K562 (cell line): ENCODE data around the gene CREB3L1. TPM values are rescaled to one million over a fixed set of nuclear protein-coding genes. Genes with fewer than 3 reads are reported as not detected.

Source experiments
- ATAC-seq: fragments of 200-7000 bp; cut with Tn5 transposase; 3 replicates; pipeline ENCODE4 v1.9.1; 2020; ENCODE audit warnings: moderate library complexity
- BruUV-seq: library from RNA; stranded (reverse); fragments of 400-500 nt; replicated peaks from 2 replicates; lab custom pipeline; 2021; lab: Mats Ljungman, UMichigan
- CTCF ChIA-PET: fragments of 300-600 bp; formaldehyde crosslinking; extraction: SDS; loops from one replicate; lab custom pipeline; 2021; ENCODE audit warnings: low intra/inter-chr PET ratio; lab: Yijun Ruan, JAX
- POLR2A ChIA-PET: fragments of 300-600, 350-650 bp; sonication (Branson Sonifier 250); formaldehyde crosslinking; extraction: SDS; loops from one replicate; lab custom pipeline; 2021; ENCODE audit warnings: antibody characterized with exemption, inconsistent platforms; lab: Yijun Ruan, JAX
- DNase-seq, 4 experiments: peaks; one replicate each; pipeline versions ENCODE4 v3.0.0 to v3.0.0-alpha.2; 2011 to 2018; ENCODE audit warnings: low spot score in 3 of 4, mixed read lengths in 3 of 4; ENCODE audit errors: extremely low read depth in 1 of 4
- FAIRE-seq: peaks from 2 replicates; lab custom pipeline; 2011; peaks lifted over from hg19 to GRCh38; lab: Jason Lieb, UNC
- H2AFZ ChIP-seq: 2 replicates; pipeline ENCODE4 v1.6.0; 2011; ENCODE audit warnings: low read depth, low read length, control low read depth, inconsistent platforms
- H3K27ac ChIP-seq: fragments of 200-600 bp; 3 replicates; pipeline ENCODE4 v1.8.0; 2011; ENCODE audit warnings: low read depth, mild to moderate bottlenecking, control low read depth, inconsistent platforms, low read length, moderate library complexity, mixed read lengths; ENCODE audit errors: extremely low read depth
- H3K27me3 ChIP-seq, 2 experiments: fragments of 300-600 bp in 1 of 2; 2 replicates in 1 of 2; 3 replicates in 1 of 2; pipeline versions ENCODE4 v1.6.0 to v1.8.0; 2011; ENCODE audit warnings: inconsistent platforms in 2 of 2, low read length in 2 of 2, mild to moderate bottlenecking in 1 of 2, mixed read lengths in 1 of 2, moderate library complexity in 1 of 2; ENCODE audit not compliant: control insufficient read depth in 2 of 2, insufficient read depth in 2 of 2
- H3K36me3 ChIP-seq: fragments of 300-600 bp; 3 replicates; pipeline ENCODE4 v1.8.0; 2011; ENCODE audit warnings: mild to moderate bottlenecking, low read length, inconsistent platforms; ENCODE audit not compliant: control insufficient read depth, insufficient read depth
- H3K4me1 ChIP-seq, 2 experiments: fragments of 200-600 bp in 1 of 2; replicated peaks in 1 of 2; 2 replicates in 1 of 2; 3 replicates in 1 of 2; pipeline versions ENCODE4 v1.5.1 to v1.8.0; 2011; ENCODE audit warnings: inconsistent platforms in 2 of 2, low read length in 2 of 2, mild to moderate bottlenecking in 1 of 2, mixed read lengths in 1 of 2, moderate library complexity in 1 of 2; ENCODE audit not compliant: control insufficient read depth in 2 of 2, insufficient read depth in 2 of 2
- H3K4me2 ChIP-seq: 2 replicates; pipeline ENCODE4 v1.6.1; 2011; ENCODE audit warnings: low read length, control low read depth, inconsistent platforms, mixed read lengths; ENCODE audit not compliant: insufficient read depth
- H3K4me3 ChIP-seq: fragments of 200-600 bp; sonication (generic), shearing (Covaris generic); 2 replicates; pipeline ENCODE4 v1.5.1; 2016; ENCODE audit warnings: control low read depth, inconsistent platforms
- H3K79me2 ChIP-seq: fragments of 200-600 bp; 3 replicates; pipeline ENCODE4 v1.8.0; 2011; ENCODE audit warnings: low read length, inconsistent platforms; ENCODE audit not compliant: control insufficient read depth, insufficient read depth
- H3K9ac ChIP-seq, 2 experiments: 2 replicates each; pipeline versions ENCODE4 v1.6.0 to v1.6.1; 2011; ENCODE audit warnings: low read depth in 2 of 2, low read length in 2 of 2, control low read depth in 1 of 2, inconsistent platforms in 1 of 2, mild to moderate bottlenecking in 1 of 2, mixed read lengths in 1 of 2; ENCODE audit not compliant: insufficient read depth in 1 of 2
- H3K9me1 ChIP-seq: one replicate; pipeline ENCODE4 v1.6.0; 2011; ENCODE audit warnings: inconsistent platforms, mild to moderate bottlenecking, low read length, moderate library complexity; ENCODE audit not compliant: control insufficient read depth, insufficient read depth
- H3K9me3 ChIP-seq: replicated peaks from 2 replicates; pipeline ENCODE4 v1.5.1; 2011; ENCODE audit warnings: low read depth, low read length, inconsistent platforms; ENCODE audit not compliant: control insufficient read depth, insufficient read depth
- H4K20me1 ChIP-seq: replicated peaks from 2 replicates; pipeline ENCODE4 v1.6.1; 2011; ENCODE audit warnings: low read length, inconsistent platforms, mixed read lengths; ENCODE audit not compliant: control insufficient read depth, insufficient read depth
- ATF3 ChIP-seq, 2 experiments: fragments of 450-650 bp in 1 of 2; sonication (generic) in 1 of 2; formaldehyde crosslinking in 1 of 2; IDR thresholded peaks in 1 of 2; conservative IDR thresholded peaks in 1 of 2; 2 replicates each; pipeline versions ENCODE4 v1.6.1 to v1.8.1; 2016 to 2023; ENCODE audit warnings: mild to moderate bottlenecking in 2 of 2, moderate library complexity in 2 of 2, inconsistent platforms in 1 of 2, missing genetic modification reagents in 1 of 2
- GTF2B ChIP-seq: IDR thresholded peaks from 2 replicates; pipeline ENCODE4 v1.6.1; 2011; ENCODE audit not compliant: insufficient read length; ENCODE audit errors: extremely low read depth
- NR2C1 ChIP-seq, 2 experiments: fragments of 450-650 bp; IDR thresholded peaks; 2 replicates each; pipeline ENCODE4 v1.6.1; 2017; ENCODE audit warnings: mild to moderate bottlenecking in 2 of 2, antibody characterized with exemption in 1 of 2, inconsistent platforms in 1 of 2, missing compliant biosample characterization in 1 of 2, missing genetic modification characterization in 1 of 2
- PHF8 ChIP-seq: fragments of 200-600 bp; sonication (generic); IDR thresholded peaks from 2 replicates; pipeline ENCODE4 v1.6.1; 2012; ENCODE audit warnings: mixed run types, mild to moderate bottlenecking, inconsistent platforms, low read length, moderate library complexity, borderline replicate concordance
- POLR2G ChIP-seq: fragments of 200-400 bp; formaldehyde crosslinking; IDR thresholded peaks from 2 replicates; pipeline ENCODE4 v1.6.1; 2017; ENCODE audit warnings: low read depth, mild to moderate bottlenecking, antibody characterized with exemption, low read length, moderate library complexity
- WGBS: fragments of 100-300 bp; shearing (Covaris generic); methylation state at CpG from one replicate; pipeline ENCODE4 v1.1.6; 2016; ENCODE audit warnings: low coverage, mixed read lengths; ENCODE audit not compliant: insufficient coverage; ENCODE audit errors: missing lambda C conversion rate; 5-methylcytosine and 5-hydroxymethylcytosine counted together
- in situ Hi-C: fragments of 300-500 bp; cut with MboI; formaldehyde crosslinking; loops from 4 replicates; pipeline ENCODE4 v1.15.0; 2018; ENCODE audit warnings: inconsistent platforms, mixed read lengths
- intact Hi-C: fragments of 100-400 bp; cut with micrococcal nuclease; formaldehyde crosslinking; loops from 2 replicates; pipeline ENCODE4 v1.14.2; 2022
- polyA plus RNA-seq, 8 experiments: library from polyadenylated mRNA; depleted of rRNA in 4 of 8; stranded (reverse) in 5 of 8; unstranded in 3 of 8; fragments of >200 nt; fragmentation: Nextera tagmentation in 2 of 8; fragmentation: Illumina TruSeq in 1 of 8; extraction: Ambion mirVana in 2 of 8; extraction: Trizol in 1 of 8; gene quantifications; 2 replicates each; pipeline versions ENCODE4 v1.2.1 to v1.2.3, GENCODE V29; 2011 to 2014; ENCODE audit warnings: inconsistent platforms in 1 of 8, missing spikeins in 1 of 8
- total RNA-seq, 7 experiments: library from RNA; depleted of rRNA in 6 of 7; stranded (reverse); fragments of >200 nt in 6 of 7; fragmentation: Illumina TruSeq in 2 of 7; extraction: Trizol in 2 of 7; gene quantifications; 2 replicates each; pipeline versions ENCODE4 v1.2.1 to v1.2.3, GENCODE V29; 2011 to 2021; ENCODE audit warnings: low replicate concordance in 1 of 7

CREB3L1 gene
- total and polyA plus RNA-seq, 9 of the 15 experiments (the other 6 are each of a cell fraction or from before 2014, with no cell fraction given): 1.2 to 27.6 (median 3.7) TPM

GRCh38 chr11:46364791-46365190 lies 87.3 kb downstream of the CREB3L1 start:
- POLR2A ChIA-PET: interaction anchor here (0.5 to 1.6 kb wide), 6 partner anchors 13 to 291 kb away, joined by 3 to 10 read pairs (median 4); partner anchors contain the start of gene MDK
- peaks cover 53% of the 10 kb centered on the region; the same call in 2 of the 3 replicates for H3K36me3 ChIP-seq
- no peak overlapping the region for H3K27ac ChIP-seq
- peaks cover 39% of the 10 kb centered on the region for H3K79me2 ChIP-seq
- intact Hi-C loops (loop anchor here (5.0 kb wide), 2 partner anchors 47 to 117 kb away; no protein-coding TSS in a partner anchor), in situ Hi-C loops (no loop called here)
- 75% methylated on average over 3 of the region's 3 CpGs for WGBS
- CTCF ChIA-PET: no interaction called here
- H3K4me2 ChIP-seq: no peak overlapping the region
- no peaks in the 10 kb centered on the region for H3K9me3 ChIP-seq
- BruUV-seq: no TSS peak
- H3K4me3 ChIP-seq: no peak overlapping the region
- no peaks in the 10 kb centered on the region; the same call in none of the 2 replicates for H4K20me1 ChIP-seq
- FAIRE-seq (no peak), DNase-seq (no peak), ATAC-seq (no peak)
- TF ChIP-seq ATF3 (IDR thresholded peaks at IDR 0.05): no peak
- no peak for TF ChIP-seq ATF3 (CRISPR knock-in tag; conservative IDR thresholded peaks at IDR 0.05)
- no peak for TF ChIP-seq NR2C1 (IDR thresholded peaks at IDR 0.05)
- TF ChIP-seq NR2C1 (tag; IDR thresholded peaks at IDR 0.05): no peak
- no peak for TF ChIP-seq PHF8
- TF ChIP-seq POLR2G: peak; percentile 39; the same call in 1 of the 2 replicates
- no peak for TF ChIP-seq GTF2B
- H3K9me1 ChIP-seq: peaks cover 3% of the 10 kb centered on the region
- H3K27me3 ChIP-seq: no peaks in the 10 kb centered on the region
- no peak overlapping the region for H2AFZ ChIP-seq
- peak overlapping the region in 1 of 2 experiments; percentile 50; a peak in 1 of 4 replicates for H3K9ac ChIP-seq
- peaks cover 29 to 69% of the 10 kb centered on the region in 2 experiments for H3K4me1 ChIP-seq
